Left ventricle myocardium inferior (tissue), 1 donor: ENCODE results near the gene NR1D2. TPM values are rescaled to one million over a fixed set of nuclear protein-coding genes. Genes with fewer than 3 reads are reported as not detected.
"Not testable (repeated sequence)": the region's sequence is repeated elsewhere in the genome, so short reads cannot be mapped to it uniquely, and the experiment has no call there.

ENCODE experiments used
- DNase-seq: peaks from one replicate; pipeline ENCODE4 v3.0.0-alpha.2; 2020
- H3K27ac ChIP-seq: fragments of 200-600 bp; replicated peaks from 2 replicates; pipeline ENCODE4 v1.8.0; 2021
- H3K27me3 ChIP-seq: fragments of 200-600 bp; 2 replicates; pipeline ENCODE4 v1.8.0; 2021; ENCODE audit warnings: low read depth
- H3K36me3 ChIP-seq: fragments of 200-600 bp; 2 replicates; pipeline ENCODE4 v1.8.0; 2021
- H3K4me1 ChIP-seq: fragments of 200-600 bp; 2 replicates; pipeline ENCODE4 v1.8.0; 2021
- H3K4me3 ChIP-seq: fragments of 200-600 bp; 2 replicates; pipeline ENCODE4 v1.8.0; 2021; ENCODE audit warnings: mild to moderate bottlenecking, moderate library complexity
- H3K9me3 ChIP-seq: fragments of 200-600 bp; replicated peaks from 2 replicates; pipeline ENCODE4 v1.8.0; 2021
- CTCF ChIP-seq: fragments of 200-600 bp; IDR thresholded peaks from 2 replicates; pipeline ENCODE4 v1.8.0; 2021; ENCODE audit warnings: antibody characterized with exemption, mild to moderate bottlenecking, borderline replicate concordance
- intact Hi-C: fragments of 100-400 bp; cut with micrococcal nuclease; formaldehyde crosslinking; loops from one replicate; pipeline ENCODE4 v1.11.0; 2022
- total RNA-seq: library from RNA; stranded (reverse); fragmentation: NEBNext Ultra II Directional; extraction: Animal tissue kit (Norgen Biotek cat#: 25700); gene quantifications from one replicate; pipeline ENCODE4 v1.2.1, GENCODE V29; 2021
- donor health status: DM: no; HTN: yes; CAD: no; lungs with severe emphysema.

The NR1D2 gene
- total RNA-seq, 1 donor from 2014 or later, result 43.5 TPM

GRCh38 chr3:24025805-24026204, 80.7 kb downstream of the NR1D2 start:
- DNase-seq, result no peak
- intact Hi-C loops, result no loop called here
- peaks cover 2% of the 10 kb centered on the region for H3K9me3 ChIP-seq

GRCh38 chr3:24026665-24027064, 81.6 kb downstream of the NR1D2 start:
- H3K4me3 ChIP-seq, DNase-seq, intact Hi-C loops, H3K36me3 ChIP-seq, H3K27ac ChIP-seq, H3K4me1 ChIP-seq, H3K27me3 ChIP-seq: not testable (repeated sequence)
- H3K9me3 ChIP-seq, result peaks cover 10% of the 10 kb centered on the region

More at GRCh38 chr3:24025805-24026204, 80.7 kb downstream of the NR1D2 start:
- Histone ChIP-seq H3K27me3 (no peaks in the 10 kb centered on the region), H3K4me3 (no peak overlapping the region), H3K36me3 (no peaks in the 10 kb centered on the region), H3K27ac (no peak overlapping the region), H3K4me1 (no peaks in the 10 kb centered on the region)
- TF ChIP-seq CTCF, result no peak

GRCh38 chr3:24027946-24028345, 82.9 kb downstream of the NR1D2 start:
- no peak for DNase-seq
- Histone ChIP-seq H3K27me3 (no peaks in the 10 kb centered on the region), H3K4me3 (no peak overlapping the region), H3K9me3 (peaks cover 10% of the 10 kb centered on the region), H3K36me3 (no peaks in the 10 kb centered on the region), H3K27ac (no peak overlapping the region), H3K4me1 (no peaks in the 10 kb centered on the region)
- intact Hi-C loops, result no loop called here
- TF ChIP-seq CTCF, result no peak

Other genes starting within 250 kb of the NR1D2 start
- 65.0 TPM for gene UBE2E1, start 139.3 kb upstream of the NR1D2 start, total RNA-seq
- 20.8 TPM for gene NKIRAS1, start 28.3 kb upstream of the NR1D2 start, total RNA-seq
- 915 TPM for gene RPL15, start 28.2 kb upstream of the NR1D2 start, total RNA-seq